Heart right ventricle (tissue), 16 donors: ENCODE results near the gene ANXA9. TPM values are rescaled to one million over a fixed set of nuclear protein-coding genes. Genes with fewer than 3 reads are reported as not detected.

Experiments used
- ATAC-seq, 8 donors: fragments of 200-7000 bp; cut with Tn5 transposase; one replicate each; pipeline ENCODE4 v1.9.1; 2020; ENCODE audit warnings: mild to moderate bottlenecking in 8 of 8, moderate library complexity in 8 of 8, moderate number of reproducible peaks in 1 of 8
- DNase-seq, 2 donors: peaks; one replicate each; pipeline ENCODE4 v3.0.0-alpha.2; 2020
- H3K27ac ChIP-seq, 10 donors: fragments of 200-600 bp; sonication (generic) in 2 of 10; one replicate each; pipeline versions ENCODE4 v1.5.0 to v1.8.0; 2020 to 2022; ENCODE audit warnings: mild to moderate bottlenecking in 3 of 10
- H3K27me3 ChIP-seq, 7 donors: fragments of 200-600 bp; one replicate each; pipeline ENCODE4 v1.8.0; 2021 to 2022; ENCODE audit warnings: mild to moderate bottlenecking in 2 of 7
- H3K36me3 ChIP-seq, 9 donors: fragments of 200-600 bp; sonication (generic) in 1 of 9; one replicate each; pipeline versions ENCODE4 v1.5.0 to v1.8.0; 2020 to 2022; ENCODE audit warnings: mild to moderate bottlenecking in 2 of 9
- H3K4me1 ChIP-seq, 9 donors: fragments of 200-600 bp; sonication (generic) in 1 of 9; one replicate each; pipeline versions ENCODE4 v1.5.0 to v1.8.0; 2020 to 2022; ENCODE audit warnings: mild to moderate bottlenecking in 4 of 9
- H3K4me3 ChIP-seq, 10 donors: fragments of 200-600 bp; sonication (generic) in 2 of 10; one replicate each; pipeline versions ENCODE4 v1.5.0 to v1.8.0; 2020 to 2022; ENCODE audit warnings: mild to moderate bottlenecking in 7 of 10, moderate library complexity in 2 of 10
- H3K9me3 ChIP-seq, 11 donors: fragments of 200-600 bp in 10 of 11; sonication (generic) in 2 of 11; one replicate each; pipeline versions ENCODE4 v1.5.0 to v1.8.0; 2013 to 2022; ENCODE audit warnings: mild to moderate bottlenecking in 2 of 11, control low read depth in 1 of 11, moderate library complexity in 1 of 11
- CTCF ChIP-seq, 9 donors: fragments of 200-600 bp; sonication (generic) in 2 of 9; IDR thresholded peaks; one replicate each; pipeline versions ENCODE4 v1.5.0 to v1.8.0; 2021 to 2022; ENCODE audit warnings: antibody characterized with exemption in 9 of 9, mild to moderate bottlenecking in 5 of 9, moderate library complexity in 1 of 9
- WGBS, 2 donors: extraction: QIAGEN DNeasy Blood & Tissue Kit; methylation state at CpG; one replicate each; pipeline ENCODE4 v1.1.7; 2013; ENCODE audit warnings: inconsistent platforms in 1 of 2; 5-methylcytosine and 5-hydroxymethylcytosine counted together
- intact Hi-C, 10 donors: fragments of 100-400 bp; cut with DNase I; formaldehyde crosslinking; loops; one replicate each; pipeline versions ENCODE4 v1.11.1 to v1.14.2; 2022
- polyA plus RNA-seq, 2 donors: library from polyadenylated mRNA; stranded (reverse); fragments of 200-250 nt; gene quantifications; one replicate each; pipeline ENCODE4 v1.2.3, GENCODE V29; 2013
- total RNA-seq, 10 donors: library from RNA; stranded (reverse); fragmentation: NEBNext Ultra II Directional in 3 of 10; extraction: Animal tissue kit (Norgen Biotek cat#: 25700) in 3 of 10; gene quantifications; one replicate each; pipeline versions ENCODE4 v1.2.1 to v1.2.4, GENCODE V29; 2021 to 2023
- donor health status: Arrhythmogenic right ventricular cardiomyopathy.
- donor health status: ischemic (EF 13 %, LVEDD 7.1; RV severe dilation, severe dysfunction).
- donor health status: healthy with polysubstance abuse.
- donor health status: DM: no; HTN: yes; CAD: no.
- donor health status: DM: no; HTN: no; CAD: no.
- donor health status: ischemic (EF 25% LVEDD 6.9; RV normal size, moderate dysfunction).
- donor health status: ischemic (EF 25% LVEDD 5.7; RV mildly dilated, moderate dysfunction).
- donor health status: healthy.
- donor health status: DM: yes; HTN: yes; CAD: no.
- donor health status: Ischemic cardiomyopathy.
- donor health status: ischemic (EF 35%, LVEDD 5.7; RV mildly dilated, moderate dysfunction).
- donor health status: nonischemic (EF 11% LVEDD 7.7; RV severe dilation, severe dysfunction).
- donor health status: DM: yes; HTN: yes; CAD: no.
- donor health status: PGD.
- donor health status: ischemic (EF 29% LVEDD 5.4; RV normal size, mild dysfunction).
- donor health status: nonischemic (EF 23%, LVEDD 6.1; RV moderate dilation, normal function).

The ANXA9 gene
- total and polyA plus RNA-seq, 12 donors: 0.06 to 0.36 (median 0.17) TPM; not detected in 6

- H3K27ac ChIP-seq: peak overlapping the region; percentile 93 to 98 (median 96)
- peaks cover 0 to 4% (median 0%) of the 10 kb centered on the region in 9 donors for H3K36me3 ChIP-seq
- peak; percentile 3 to 35 (median 18) for ATAC-seq
- peak; percentile 20 to 51 for DNase-seq
- intact Hi-C loops: loop anchor here in 4 of 10 donors (5.0 to 10.0 kb wide), 3 partner anchors 47 to 349 kb away; partner anchors contain the start of genes SETDB1 (in 3 of the 4), ARNT (in 2 of the 4) and ENSA (in 1 of the 4)
- H3K27me3 ChIP-seq: no peaks in the 10 kb centered on the region
- no peak for TF ChIP-seq CTCF (IDR thresholded peaks at IDR 0.05)
- H3K4me3 ChIP-seq: peak overlapping the region; percentile 40 to 96 (median 93)
- H3K4me1 ChIP-seq: peaks cover 25 to 78% (median 49%) of the 10 kb centered on the region in 9 donors
- WGBS, 2 donors: 0 to 1% methylated on average over 37 to 66 of the region's 67 CpGs
- H3K9me3 ChIP-seq: no peaks in the 10 kb centered on the region
Observed at GRCh38 chr1:150973836-150974579, 8.1 kb upstream of the ANXA9 start.

GRCh38 chr1:150974580-150975478 is 7.3 kb upstream of the ANXA9 start, which contains the start of gene CERS2:
CERS2 (minus strand) TSS chr1:150974835; CDS start chr1:150969090, 5,745 bp downstream.
- H3K4me1 ChIP-seq: peaks cover 27 to 87% (median 53%) of the 10 kb centered on the region in 9 donors
- H3K27me3 ChIP-seq: no peaks in the 10 kb centered on the region
- intact Hi-C loops: loop anchor here in 4 of 10 donors (5.0 to 10.0 kb wide), 4 partner anchors 48 to 350 kb away; partner anchors contain the start of genes ARNT (in 3 of the 4), SETDB1 (in 3 of the 4) and ENSA (in 1 of the 4)
- peak within 1 kb of the TSS; percentile 75 to 96 (median 93) for H3K4me3 ChIP-seq
- DNase-seq (peak; percentile 83 to 87), ATAC-seq (peak; percentile 25 to 81 (median 60))
- no peaks in the 10 kb centered on the region for H3K36me3 ChIP-seq
- WGBS, 2 donors: 5 to 8% methylated on average over 54 to 106 of the region's 106 CpGs
- H3K9me3 ChIP-seq: no peaks in the 10 kb centered on the region
- no peak for TF ChIP-seq CTCF (IDR thresholded peaks at IDR 0.05)
- H3K27ac ChIP-seq: peak within 1 kb of the TSS; percentile 93 to 98 (median 96)

GRCh38 chr1:150976401-150976821 is 5.7 kb upstream of the ANXA9 start:
- intact Hi-C loops: loop anchor here in 3 of 10 donors (5.0 to 10.0 kb wide), 3 partner anchors 99 to 352 kb away; partner anchors contain the start of genes ARNT (in 3 of the 3) and ENSA (in 1 of the 3)
- no peak for TF ChIP-seq CTCF (IDR thresholded peaks at IDR 0.05)
- 90 to 93% methylated on average over 9 of the region's 9 CpGs for WGBS, 2 donors
- DNase-seq (no peak), ATAC-seq (no peak)
- Histone ChIP-seq H3K36me3 (no peaks in the 10 kb centered on the region), H3K4me3 (no peak overlapping the region), H3K4me1 (peaks cover 20 to 75% (median 39%) of the 10 kb centered on the region in 9 donors), H3K27ac (peak overlapping the region in 5 of 10 donors; percentile 15 to 91 (median 70)), H3K27me3 (no peaks in the 10 kb centered on the region), H3K9me3 (no peaks in the 10 kb centered on the region)
